CD4-positive, alpha-beta T cell (primary cell): ENCODE data around the gene GTPBP1. TPM values are rescaled to one million over a fixed set of nuclear protein-coding genes. Genes with fewer than 3 reads are reported as not detected.

Experiments
- ATAC-seq: fragments of 200-7000 bp; cut with Tn5 transposase; one replicate; pipeline ENCODE4 v1.10.0; 2022; ENCODE audit warnings: mild to moderate bottlenecking; ENCODE audit not compliant: poor library complexity
- CTCF ChIA-PET: fragments of 350-600 bp; sonication (Branson Sonifier 250); formaldehyde crosslinking; loops from one replicate; lab custom pipeline; 2021; ENCODE audit warnings: antibody characterized with exemption, inconsistent platforms; lab: Charles Lee
- POLR2A ChIA-PET: fragments of 350-600 bp; sonication (Branson Sonifier 250); formaldehyde crosslinking; loops from one replicate; lab custom pipeline; 2021; ENCODE audit warnings: antibody characterized with exemption, inconsistent platforms; lab: Charles Lee
- DNase-seq, 14 experiments: peaks; one replicate each; pipeline ENCODE4 v3.0.0-alpha.2; 2013 to 2020; ENCODE audit warnings: mixed read lengths in 2 of 14
- H3K27ac ChIP-seq, 2 donors: one replicate each; pipeline versions ENCODE4 v1.5.1 to v1.7.0; 2013; ENCODE audit warnings: low read length in 2 of 2, low read depth in 1 of 2, mild to moderate bottlenecking in 1 of 2
- H3K27me3 ChIP-seq, 2 experiments: 1 replicate in 1 of 2; 2 replicates in 1 of 2; pipeline versions ENCODE4 v1.6.1 to v1.7.0; 2013; ENCODE audit warnings: low read length in 2 of 2, control low read depth in 1 of 2, mild to moderate bottlenecking in 1 of 2, moderate library complexity in 1 of 2; ENCODE audit not compliant: insufficient read depth in 2 of 2, control insufficient read depth in 1 of 2
- H3K36me3 ChIP-seq: one replicate; pipeline ENCODE4 v1.6.1; 2013; ENCODE audit warnings: low read length, control low read depth; ENCODE audit not compliant: insufficient read depth
- H3K4me1 ChIP-seq: one replicate; pipeline ENCODE4 v1.6.1; 2013; ENCODE audit warnings: low read length, control low read depth; ENCODE audit not compliant: insufficient read depth
- H3K4me3 ChIP-seq: one replicate; pipeline ENCODE4 v1.5.1; 2013; ENCODE audit warnings: mild to moderate bottlenecking, low read length, moderate library complexity
- H3K9me3 ChIP-seq, 2 experiments: 1 replicate in 1 of 2; 2 replicates in 1 of 2; pipeline versions ENCODE4 v1.6.1 to v1.7.0; 2013; ENCODE audit warnings: low read length in 2 of 2, mild to moderate bottlenecking in 2 of 2, control low read depth in 1 of 2, moderate library complexity in 1 of 2; ENCODE audit not compliant: control insufficient read depth in 1 of 2, insufficient read depth in 1 of 2
- H3K27ac Mint-ChIP-seq: one replicate; pipeline ENCODE4 v1.8.0; 2020; ENCODE audit warnings: mixed read lengths
- H3K27me3 Mint-ChIP-seq: one replicate; pipeline ENCODE4 v1.8.0; 2021; ENCODE audit warnings: mixed read lengths
- H3K36me3 Mint-ChIP-seq: one replicate; pipeline ENCODE4 v1.8.0; 2021; ENCODE audit warnings: low read depth, mixed read lengths
- H3K4me1 Mint-ChIP-seq: one replicate; pipeline ENCODE4 v1.8.0; 2021; ENCODE audit warnings: low read depth, mixed read lengths
- H3K4me3 Mint-ChIP-seq: one replicate; pipeline ENCODE4 v1.8.0; 2020; ENCODE audit warnings: mild to moderate bottlenecking, mixed read lengths
- H3K9me3 Mint-ChIP-seq: one replicate; pipeline ENCODE4 v1.8.0; 2020; ENCODE audit warnings: mixed read lengths
- intact Hi-C, 2 experiments: fragments of 100-400 bp; cut with DNase I in 1 of 2; cut with micrococcal nuclease in 1 of 2; formaldehyde crosslinking; loops; one replicate each; pipeline versions ENCODE4 v1.15.1 to v1.9.0; 2023 to 2025; cut with DNase I, micrococcal nuclease
- total RNA-seq, 174 experiments: library from RNA in 2 of 174; stranded (reverse) in 2 of 174; gene quantifications; one replicate each; pipeline ENCODE4 v1.2.3 and lab custom pipeline; 2021 to 2026
- TF ChIP-seq, protein P1 (sequence below): fragments of 200-600 bp; IDR thresholded peaks from one replicate; pipeline ENCODE4 v1.8.0; 2022; ENCODE audit warnings: antibody characterized with exemption, mild to moderate bottlenecking

The GTPBP1 gene
- total RNA-seq, 2 experiments from 2014 or later, result 263 to 272 TPM

DNA sequence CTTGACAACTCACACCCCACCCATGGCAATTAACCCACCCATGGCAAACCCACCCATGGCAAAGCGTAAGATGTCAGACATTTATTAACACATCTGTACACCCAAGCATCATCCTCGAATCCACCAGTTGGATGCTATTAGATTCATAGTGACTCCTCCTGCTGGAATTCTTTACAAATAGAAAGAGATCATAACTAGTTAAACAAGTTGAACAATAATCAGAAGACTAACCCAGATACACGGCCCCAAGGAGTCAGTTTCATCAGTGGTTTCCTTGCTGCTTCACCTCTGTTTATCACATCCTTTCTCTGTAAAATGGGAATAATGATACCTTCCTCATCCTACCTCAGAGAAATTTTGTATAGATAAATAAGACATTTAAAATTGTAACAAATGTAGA lies 5.1 kb downstream of the GTPBP1 start:
- H3K27ac Mint-ChIP-seq, result no peak overlapping the region

DNA sequence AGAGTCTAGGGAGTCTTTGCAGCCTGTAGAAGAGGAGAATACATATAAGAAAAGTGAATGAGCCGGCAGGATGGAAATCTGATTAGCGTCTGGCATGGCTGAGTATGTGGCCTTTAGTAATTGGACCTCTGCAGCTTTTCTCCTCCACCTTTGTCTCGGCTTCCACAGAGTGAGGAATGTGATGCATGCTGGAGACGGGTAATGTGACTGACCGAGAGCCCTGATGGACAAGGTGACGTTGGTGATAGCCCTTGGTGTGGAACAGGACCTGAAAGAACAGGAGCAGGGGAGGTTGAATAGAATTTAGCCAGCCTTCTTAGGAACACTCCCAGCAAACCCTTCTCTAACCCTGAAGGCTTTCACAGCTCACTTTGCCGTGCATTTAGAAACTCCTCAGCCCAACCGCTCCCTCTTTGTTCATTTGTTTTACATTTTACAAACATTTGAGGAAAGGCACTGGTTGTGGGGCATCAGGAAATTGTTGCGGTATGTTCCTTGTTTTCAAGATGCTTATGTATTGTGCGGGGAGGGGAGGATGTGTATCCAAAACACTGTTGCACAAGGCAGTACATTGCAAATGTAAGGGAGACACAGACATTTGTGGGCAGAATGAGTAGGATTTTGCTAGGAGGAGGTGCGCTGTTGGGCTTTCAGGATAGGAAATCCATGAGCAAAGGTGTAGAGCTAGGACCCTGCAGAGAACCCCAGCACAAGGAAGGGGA lies 6.9 kb downstream of the GTPBP1 start:
- Histone ChIP-seq H3K9me3 (no peaks in the 10 kb centered on the region), H3K4me3 (no peak overlapping the region), H3K27me3 (no peaks in the 10 kb centered on the region), H3K27ac (no peak overlapping the region), H3K36me3 (peaks cover 56% of the 10 kb centered on the region), H3K4me1 (peaks cover 58% of the 10 kb centered on the region)
- ChIA-PET POLR2A (no interaction called here), CTCF (no interaction called here)
- intact Hi-C loops, result no loop called here
- Mint-ChIP-seq H3K9me3 (no peaks in the 10 kb centered on the region), H3K27ac (peak overlapping the region; percentile 48), H3K4me3 (no peak overlapping the region), H3K27me3 (no peaks in the 10 kb centered on the region), H3K4me1 (peaks cover 75% of the 10 kb centered on the region), H3K36me3 (peaks cover 88% of the 10 kb centered on the region)
- DNase-seq (no peak), ATAC-seq (no peak)
- TF ChIP-seq, protein P1, sequence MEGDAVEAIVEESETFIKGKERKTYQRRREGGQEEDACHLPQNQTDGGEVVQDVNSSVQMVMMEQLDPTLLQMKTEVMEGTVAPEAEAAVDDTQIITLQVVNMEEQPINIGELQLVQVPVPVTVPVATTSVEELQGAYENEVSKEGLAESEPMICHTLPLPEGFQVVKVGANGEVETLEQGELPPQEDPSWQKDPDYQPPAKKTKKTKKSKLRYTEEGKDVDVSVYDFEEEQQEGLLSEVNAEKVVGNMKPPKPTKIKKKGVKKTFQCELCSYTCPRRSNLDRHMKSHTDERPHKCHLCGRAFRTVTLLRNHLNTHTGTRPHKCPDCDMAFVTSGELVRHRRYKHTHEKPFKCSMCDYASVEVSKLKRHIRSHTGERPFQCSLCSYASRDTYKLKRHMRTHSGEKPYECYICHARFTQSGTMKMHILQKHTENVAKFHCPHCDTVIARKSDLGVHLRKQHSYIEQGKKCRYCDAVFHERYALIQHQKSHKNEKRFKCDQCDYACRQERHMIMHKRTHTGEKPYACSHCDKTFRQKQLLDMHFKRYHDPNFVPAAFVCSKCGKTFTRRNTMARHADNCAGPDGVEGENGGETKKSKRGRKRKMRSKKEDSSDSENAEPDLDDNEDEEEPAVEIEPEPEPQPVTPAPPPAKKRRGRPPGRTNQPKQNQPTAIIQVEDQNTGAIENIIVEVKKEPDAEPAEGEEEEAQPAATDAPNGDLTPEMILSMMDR, result no peak

More for the DNA sequence above, 5.1 kb downstream of the GTPBP1 start:
- Mint-ChIP-seq H3K9me3 (no peaks in the 10 kb centered on the region), H3K4me3 (no peak overlapping the region), H3K4me1 (peaks cover 87% of the 10 kb centered on the region), H3K27me3 (no peaks in the 10 kb centered on the region), H3K36me3 (peaks cover 70% of the 10 kb centered on the region)
- ChIA-PET CTCF (no interaction called here), POLR2A (interaction anchor here (6.3 kb wide), 1 partner anchor 23 kb away, joined by 97 read pairs; no protein-coding TSS in a partner anchor)
- no peak for DNase-seq
- intact Hi-C loops, result no loop called here
- TF ChIP-seq, protein P1, result no peak
- no peaks in the 10 kb centered on the region for H3K9me3 ChIP-seq
- no peak overlapping the region for H3K27ac ChIP-seq
- H3K4me3 ChIP-seq, result no peak overlapping the region
- no peak for ATAC-seq
- peaks cover 69% of the 10 kb centered on the region for H3K4me1 ChIP-seq
- no peaks in the 10 kb centered on the region for H3K27me3 ChIP-seq
- peaks cover 39% of the 10 kb centered on the region for H3K36me3 ChIP-seq

DNA sequence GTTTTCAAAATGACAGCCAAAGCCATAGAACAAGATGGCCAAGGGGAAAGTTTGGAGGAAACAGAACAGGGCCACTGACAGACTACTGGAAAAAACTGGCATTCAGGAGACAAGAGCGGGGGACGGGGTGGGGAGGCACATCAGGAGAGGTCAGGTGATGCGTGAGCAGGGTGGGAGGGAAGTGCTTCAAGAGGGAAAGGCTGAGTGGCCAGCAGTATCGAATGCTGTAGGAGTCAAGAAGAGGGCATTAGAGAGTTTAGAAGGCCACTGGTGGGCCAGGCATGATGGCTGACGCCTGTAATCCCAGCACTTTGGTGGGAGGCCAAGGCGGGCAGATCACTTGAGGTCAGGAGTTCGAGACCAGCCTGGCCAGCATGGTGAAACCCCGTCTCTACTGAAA lies 8.2 kb downstream of the GTPBP1 start:
- Mint-ChIP-seq H3K36me3 (peaks cover 89% of the 10 kb centered on the region), H3K4me1 (peaks cover 62% of the 10 kb centered on the region), H3K9me3 (no peaks in the 10 kb centered on the region), H3K27me3 (no peaks in the 10 kb centered on the region), H3K4me3 (no peak overlapping the region), H3K27ac (peak overlapping the region; percentile 48)
- ChIA-PET POLR2A (interaction anchor here (1.1 kb wide), 1 partner anchor 11 kb away, joined by 3 read pairs; no protein-coding TSS in a partner anchor), CTCF (interaction anchor here (1.9 kb wide), 1 partner anchor 11 kb away, joined by 9 read pairs; no protein-coding TSS in a partner anchor)
- Histone ChIP-seq H3K4me1 (peaks cover 45% of the 10 kb centered on the region), H3K4me3 (no peak overlapping the region), H3K27ac (no peak overlapping the region), H3K36me3 (peaks cover 68% of the 10 kb centered on the region), H3K27me3 (no peaks in the 10 kb centered on the region), H3K9me3 (no peaks in the 10 kb centered on the region)
- intact Hi-C loops, result no loop called here
- ATAC-seq, result no peak
- TF ChIP-seq, protein P1, result no peak
- no peak for DNase-seq
